GM12878 (cell line): ENCODE data around the gene PALLD. TPM values are rescaled to one million over a fixed set of nuclear protein-coding genes. Genes with fewer than 3 reads are reported as not detected.

Experiments
- ATAC-seq: fragments of 200-7000 bp; cut with Tn5 transposase; 3 replicates; pipeline ENCODE4 v1.9.1; 2020; ENCODE audit warnings: mild to moderate bottlenecking, moderate library complexity
- BruUV-seq: library from RNA; stranded (reverse); fragments of 400-500 nt; replicated peaks from 2 replicates; lab custom pipeline; 2021; lab: Mats Ljungman, UMichigan
- CTCF ChIA-PET: fragments of 300-600 bp; sonication (Branson Sonifier 250); formaldehyde crosslinking; extraction: SDS; loops from one replicate; lab custom pipeline; 2021; ENCODE audit warnings: inconsistent platforms; lab: Yijun Ruan, JAX
- POLR2A ChIA-PET: fragments of 350-600 bp; formaldehyde crosslinking; extraction: SDS; loops from one replicate; lab custom pipeline; 2021; ENCODE audit warnings: inconsistent platforms; lab: Charles Lee
- RAD21 ChIA-PET: fragments of 300-600 bp; sonication (Branson Sonifier 250); formaldehyde crosslinking; loops from one replicate; lab custom pipeline; 2023; ENCODE audit warnings: antibody characterized with exemption; ENCODE audit not compliant: unreplicated experiment; lab: Charles Lee
- SMC1A ChIA-PET: fragments of 300-600 bp; sonication (Branson Sonifier 250); formaldehyde crosslinking; loops from one replicate; lab custom pipeline; 2023; ENCODE audit not compliant: unreplicated experiment, uncharacterized antibody; lab: Charles Lee
- DNase-seq: peaks from one replicate; pipeline ENCODE4 v3.0.0-alpha.2; 2011; ENCODE audit warnings: low read depth, low spot score
- FAIRE-seq: peaks from 3 replicates; lab custom pipeline; 2011; peaks lifted over from hg19 to GRCh38; lab: Jason Lieb, UNC
- H2AFZ ChIP-seq: 2 replicates; pipeline ENCODE4 v1.6.0; 2011; ENCODE audit warnings: low read depth, low read length, control low read depth; ENCODE audit not compliant: control insufficient read depth
- H3K27ac ChIP-seq: 2 replicates; pipeline ENCODE4 v1.5.1; 2011; ENCODE audit warnings: control low read depth; ENCODE audit not compliant: control insufficient read depth, insufficient read depth
- H3K27me3 ChIP-seq, 2 experiments: replicated peaks in 1 of 2; 2 replicates each; pipeline versions ENCODE4 v1.6.0 to v1.6.1; 2011; ENCODE audit warnings: low read length in 1 of 2; ENCODE audit not compliant: control insufficient read depth in 2 of 2, insufficient read depth in 2 of 2
- H3K36me3 ChIP-seq, 2 experiments: 2 replicates each; pipeline ENCODE4 v1.5.1; 2011; ENCODE audit warnings: low read length in 1 of 2; ENCODE audit not compliant: control insufficient read depth in 2 of 2, insufficient read depth in 2 of 2
- H3K4me1 ChIP-seq: 2 replicates; pipeline ENCODE4 v1.6.1; 2011; ENCODE audit warnings: mild to moderate bottlenecking, low read length, moderate library complexity, mixed read lengths; ENCODE audit not compliant: control insufficient read depth, insufficient read depth
- H3K4me2 ChIP-seq: 2 replicates; pipeline ENCODE4 v1.6.0; 2011; ENCODE audit warnings: control low read depth; ENCODE audit not compliant: control insufficient read depth, insufficient read depth
- H3K4me3 ChIP-seq: fragments of 200-600 bp; sonication (generic); 2 replicates; pipeline ENCODE4 v1.5.1; 2016
- H3K79me2 ChIP-seq: 2 replicates; pipeline ENCODE4 v1.6.0; 2011; ENCODE audit warnings: low read length; ENCODE audit not compliant: control insufficient read depth, insufficient read depth
- H3K9ac ChIP-seq: 2 replicates; pipeline ENCODE4 v1.8.0; 2011; ENCODE audit warnings: low read length, control low read depth, mixed read lengths; ENCODE audit not compliant: control insufficient read depth, insufficient read depth
- H3K9me3 ChIP-seq: replicated peaks from 3 replicates; pipeline ENCODE4 v1.5.1; 2011; ENCODE audit warnings: mild to moderate bottlenecking, low read length; ENCODE audit not compliant: control insufficient read depth, insufficient read depth
- H4K20me1 ChIP-seq: 2 replicates; pipeline ENCODE4 v1.6.0; 2011; ENCODE audit not compliant: control insufficient read depth, insufficient read depth
- ESRRA ChIP-seq: IDR thresholded peaks from 2 replicates; pipeline ENCODE4 v1.6.1; 2012; ENCODE audit warnings: mild to moderate bottlenecking, low read length, improper control_type of control experiment
- EZH2 ChIP-seq: IDR thresholded peaks from 2 replicates; pipeline ENCODE4 v1.6.1; 2012; ENCODE audit warnings: low read depth, mild to moderate bottlenecking, control low read depth, inconsistent platforms, low read length, borderline replicate concordance; ENCODE audit not compliant: control insufficient read depth
- KLF5 ChIP-seq: fragments of 450-650 bp; IDR thresholded peaks from 2 replicates; pipeline ENCODE4 v1.6.1; 2014; ENCODE audit warnings: mild to moderate bottlenecking; ENCODE audit not compliant: partially characterized antibody
- MEF2A ChIP-seq: IDR thresholded peaks from 2 replicates; pipeline ENCODE4 v1.6.1; 2011; ENCODE audit warnings: low read depth, mild to moderate bottlenecking, low read length, moderate library complexity; ENCODE audit not compliant: insufficient read depth
- MEF2B ChIP-seq: fragments of 450-650 bp; IDR thresholded peaks from 2 replicates; pipeline ENCODE4 v1.6.1; 2018; ENCODE audit warnings: mild to moderate bottlenecking, moderate library complexity; ENCODE audit not compliant: partially characterized antibody, poor library complexity, severe bottlenecking
- MTA2 ChIP-seq: fragments of 450-650 bp; IDR thresholded peaks from 2 replicates; pipeline ENCODE4 v1.6.1; 2016; ENCODE audit warnings: low read depth, mild to moderate bottlenecking, moderate library complexity
- NFYB ChIP-seq: IDR thresholded peaks from 2 replicates; pipeline ENCODE4 v1.6.1; 2011; ENCODE audit warnings: low read depth, mild to moderate bottlenecking, low read length, improper control_type of control experiment, moderate library complexity; ENCODE audit not compliant: insufficient read depth
- POLR2A ChIP-seq: IDR thresholded peaks from 2 replicates; pipeline ENCODE4 v1.6.1; 2011; ENCODE audit warnings: low read depth, mild to moderate bottlenecking, low read length
- RELA ChIP-seq: fragments of 450-650 bp; IDR thresholded peaks from 2 replicates; pipeline ENCODE4 v1.8.0; 2014; ENCODE audit warnings: borderline replicate concordance; ENCODE audit not compliant: partially characterized antibody
- TCF3 ChIP-seq: IDR thresholded peaks from 2 replicates; pipeline ENCODE4 v1.6.1; 2012; ENCODE audit warnings: low read depth, mild to moderate bottlenecking, low read length, borderline replicate concordance; ENCODE audit not compliant: insufficient read depth
- WGBS: methylation state at CpG from one replicate; pipeline ENCODE4 v1.1.6; 2016; ENCODE audit warnings: low lambda C conversion rate; ENCODE audit not compliant: insufficient replicate concordance, insufficient coverage; ENCODE audit errors: missing lambda C conversion rate; 5-methylcytosine and 5-hydroxymethylcytosine counted together
- in situ Hi-C: fragments of 300-500 bp; cut with MboI; formaldehyde crosslinking; loops from 9 replicates; pipeline ENCODE4 v1.14.3; 2018; ENCODE audit warnings: mixed read lengths
- intact Hi-C: fragments of 100-400 bp; cut with micrococcal nuclease; formaldehyde crosslinking; loops from one replicate; pipeline ENCODE4 v1.14.2; 2022; ENCODE audit not compliant: unreplicated experiment
- polyA plus RNA-seq, 11 experiments: library from polyadenylated mRNA; depleted of rRNA in 4 of 11; unstranded in 6 of 11; stranded (reverse) in 5 of 11; fragments of >200 nt; fragmentation: Nextera tagmentation in 4 of 11; fragmentation: Illumina TruSeq in 1 of 11; extraction: Ambion mirVana in 4 of 11; extraction: Trizol in 1 of 11; gene quantifications; 1 replicate in 1 of 11; 2 replicates in 10 of 11; pipeline versions ENCODE4 v1.2.1 to v1.2.3, GENCODE V29; 2011 to 2016; ENCODE audit warnings: inconsistent platforms in 2 of 11, missing spikeins in 2 of 11, low read depth in 1 of 11
- total RNA-seq, 4 experiments: library from RNA; depleted of rRNA in 3 of 4; stranded (reverse); fragments of >200 nt in 3 of 4; fragmentation: Illumina TruSeq in 1 of 4; extraction: Trizol in 1 of 4; gene quantifications; 2 replicates each; pipeline versions ENCODE4 v1.2.1 to v1.2.3, GENCODE V29; 2013 to 2021
- TF ChIP-seq, protein P1 (sequence below): IDR thresholded peaks from 2 replicates; pipeline ENCODE4 v1.6.1; 2011; ENCODE audit warnings: borderline replicate concordance, low read depth, mild to moderate bottlenecking, moderate library complexity, low read length; ENCODE audit not compliant: insufficient read depth, poor library complexity, severe bottlenecking
- TF ChIP-seq, protein P2 (sequence below): fragments of 450-650 bp; IDR thresholded peaks from 2 replicates; pipeline ENCODE4 v1.6.1; 2016; ENCODE audit warnings: mild to moderate bottlenecking
- TF ChIP-seq, protein P3 (sequence below): fragments of 150-350 bp; IDR thresholded peaks from 2 replicates; pipeline ENCODE4 v1.6.1; 2016; ENCODE audit warnings: low read depth, low read length

PALLD gene
- total and polyA plus RNA-seq, 10 of the 15 experiments (the other 5 are each of a cell fraction or from before 2014, with no cell fraction given), result 1.0 to 7.7 (median 1.7) TPM

DNA sequence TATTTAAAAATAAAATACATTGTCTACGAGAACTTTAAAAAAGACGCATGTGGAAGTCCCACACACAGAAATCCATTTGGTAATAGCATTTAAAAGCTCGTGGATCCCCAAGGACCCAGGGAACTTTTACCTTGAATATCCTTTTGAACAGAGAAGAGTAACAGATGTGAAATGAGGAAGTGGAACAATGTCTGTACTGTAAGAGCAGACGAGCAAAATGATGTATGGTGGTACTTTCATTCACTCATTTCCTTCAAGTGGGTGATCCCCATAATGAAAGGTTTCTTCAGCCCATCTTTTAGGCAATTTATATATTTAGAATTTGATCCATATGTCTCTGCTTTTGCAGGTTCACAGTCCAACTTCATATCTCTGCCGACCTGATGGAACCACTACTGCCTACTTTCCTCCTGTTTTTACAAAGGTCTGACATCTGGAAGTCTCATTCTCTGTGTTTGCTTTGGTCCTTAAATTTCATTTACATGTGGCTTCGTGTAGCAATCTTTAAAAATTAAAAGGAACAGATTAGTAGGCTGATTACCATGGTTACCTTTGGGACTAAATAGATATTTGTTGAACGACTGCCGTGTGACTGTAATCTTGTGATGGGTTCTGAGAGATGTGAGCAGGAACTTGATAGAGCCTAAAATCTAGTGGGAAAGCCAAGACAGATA lies 188.4 kb downstream of the PALLD start (continued):
- TF ChIP-seq, protein P1, sequence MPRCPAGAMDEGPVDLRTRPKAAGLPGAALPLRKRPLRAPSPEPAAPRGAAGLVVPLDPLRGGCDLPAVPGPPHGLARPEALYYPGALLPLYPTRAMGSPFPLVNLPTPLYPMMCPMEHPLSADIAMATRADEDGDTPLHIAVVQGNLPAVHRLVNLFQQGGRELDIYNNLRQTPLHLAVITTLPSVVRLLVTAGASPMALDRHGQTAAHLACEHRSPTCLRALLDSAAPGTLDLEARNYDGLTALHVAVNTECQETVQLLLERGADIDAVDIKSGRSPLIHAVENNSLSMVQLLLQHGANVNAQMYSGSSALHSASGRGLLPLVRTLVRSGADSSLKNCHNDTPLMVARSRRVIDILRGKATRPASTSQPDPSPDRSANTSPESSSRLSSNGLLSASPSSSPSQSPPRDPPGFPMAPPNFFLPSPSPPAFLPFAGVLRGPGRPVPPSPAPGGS, result no peak
- no peak for TF ChIP-seq KLF5
- peak; percentile 62 for TF ChIP-seq MEF2B
- TF ChIP-seq, protein P2, sequence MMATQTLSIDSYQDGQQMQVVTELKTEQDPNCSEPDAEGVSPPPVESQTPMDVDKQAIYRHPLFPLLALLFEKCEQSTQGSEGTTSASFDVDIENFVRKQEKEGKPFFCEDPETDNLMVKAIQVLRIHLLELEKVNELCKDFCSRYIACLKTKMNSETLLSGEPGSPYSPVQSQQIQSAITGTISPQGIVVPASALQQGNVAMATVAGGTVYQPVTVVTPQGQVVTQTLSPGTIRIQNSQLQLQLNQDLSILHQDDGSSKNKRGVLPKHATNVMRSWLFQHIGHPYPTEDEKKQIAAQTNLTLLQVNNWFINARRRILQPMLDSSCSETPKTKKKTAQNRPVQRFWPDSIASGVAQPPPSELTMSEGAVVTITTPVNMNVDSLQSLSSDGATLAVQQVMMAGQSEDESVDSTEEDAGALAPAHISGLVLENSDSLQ, result peak; percentile 45; the same call in 1 of the 2 replicates
- TF ChIP-seq, all 136 proteins: peak for 14

DNA sequence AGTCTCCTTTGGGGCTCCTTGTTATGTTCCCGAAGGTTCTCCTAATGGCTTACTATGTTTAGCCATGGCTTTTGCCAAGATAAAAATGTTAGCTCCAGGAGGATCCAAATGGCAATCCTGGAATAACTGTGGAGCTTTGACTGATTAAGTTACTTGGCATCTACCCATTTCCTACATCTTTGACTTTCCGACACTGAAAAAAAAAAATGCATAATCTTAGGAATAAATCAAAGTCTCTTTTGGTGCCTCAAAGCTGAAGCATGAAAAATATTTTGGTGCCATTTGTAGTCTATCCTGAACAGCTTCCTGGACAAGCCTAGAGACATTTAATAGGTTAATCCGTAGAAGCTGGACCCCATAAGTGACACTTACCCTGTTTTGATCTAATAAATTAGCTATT lies 191.7 kb downstream of the PALLD start:
- POLR2A ChIA-PET, result no interaction called here
- Histone ChIP-seq H3K4me3 (no peak overlapping the region), H3K4me2 (no peak overlapping the region)
- intact Hi-C loops, result no loop called here
- TF ChIP-seq, protein P3, sequence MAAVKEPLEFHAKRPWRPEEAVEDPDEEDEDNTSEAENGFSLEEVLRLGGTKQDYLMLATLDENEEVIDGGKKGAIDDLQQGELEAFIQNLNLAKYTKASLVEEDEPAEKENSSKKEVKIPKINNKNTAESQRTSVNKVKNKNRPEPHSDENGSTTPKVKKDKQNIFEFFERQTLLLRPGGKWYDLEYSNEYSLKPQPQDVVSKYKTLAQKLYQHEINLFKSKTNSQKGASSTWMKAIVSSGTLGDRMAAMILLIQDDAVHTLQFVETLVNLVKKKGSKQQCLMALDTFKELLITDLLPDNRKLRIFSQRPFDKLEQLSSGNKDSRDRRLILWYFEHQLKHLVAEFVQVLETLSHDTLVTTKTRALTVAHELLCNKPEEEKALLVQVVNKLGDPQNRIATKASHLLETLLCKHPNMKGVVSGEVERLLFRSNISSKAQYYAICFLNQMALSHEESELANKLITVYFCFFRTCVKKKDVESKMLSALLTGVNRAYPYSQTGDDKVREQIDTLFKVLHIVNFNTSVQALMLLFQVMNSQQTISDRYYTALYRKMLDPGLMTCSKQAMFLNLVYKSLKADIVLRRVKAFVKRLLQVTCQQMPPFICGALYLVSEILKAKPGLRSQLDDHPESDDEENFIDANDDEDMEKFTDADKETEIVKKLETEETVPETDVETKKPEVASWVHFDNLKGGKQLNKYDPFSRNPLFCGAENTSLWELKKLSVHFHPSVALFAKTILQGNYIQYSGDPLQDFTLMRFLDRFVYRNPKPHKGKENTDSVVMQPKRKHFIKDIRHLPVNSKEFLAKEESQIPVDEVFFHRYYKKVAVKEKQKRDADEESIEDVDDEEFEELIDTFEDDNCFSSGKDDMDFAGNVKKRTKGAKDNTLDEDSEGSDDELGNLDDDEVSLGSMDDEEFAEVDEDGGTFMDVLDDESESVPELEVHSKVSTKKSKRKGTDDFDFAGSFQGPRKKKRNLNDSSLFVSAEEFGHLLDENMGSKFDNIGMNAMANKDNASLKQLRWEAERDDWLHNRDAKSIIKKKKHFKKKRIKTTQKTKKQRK, result no peak
- TF ChIP-seq MEF2A, result no peak
- TF ChIP-seq EZH2, result no peak
- TF ChIP-seq RELA, result no peak
- TF ChIP-seq POLR2A, result no peak
- TF ChIP-seq TCF3, result no peak
- no peak for TF ChIP-seq MTA2
- TF ChIP-seq ESRRA, result no peak
- TF ChIP-seq NFYB, result no peak
- TF ChIP-seq MEF2B, result no peak
- TF ChIP-seq, all 136 proteins: peak for 0
- CTCF ChIA-PET, result interaction anchor here (0.6 to 1.2 kb wide), 2 partner anchors 12 to 508 kb away, joined by 3 read pairs; no protein-coding TSS in a partner anchor
- no peak for FAIRE-seq
- Histone ChIP-seq H3K4me1 (no peaks in the 10 kb centered on the region), H3K9me3 (no peaks in the 10 kb centered on the region), H3K27ac (no peak overlapping the region), H4K20me1 (no peaks in the 10 kb centered on the region), H3K36me3 (no peaks in the 10 kb centered on the region), H3K79me2 (no peaks in the 10 kb centered on the region), H2AFZ (no peak overlapping the region), H3K9ac (no peak overlapping the region), H3K27me3 (no peaks in the 10 kb centered on the region)
- no TSS peak for BruUV-seq
- WGBS, result 47% methylated on average over 3 of the region's 3 CpGs
- no peak for DNase-seq
- SMC1A ChIA-PET, result interaction anchor here (1.0 kb wide), 1 partner anchor 15 kb away, joined by 3 read pairs; no protein-coding TSS in a partner anchor
- in situ Hi-C loops, result no loop called here
- RAD21 ChIA-PET, result interaction anchor here (1.2 to 1.3 kb wide), 2 partner anchors 12 to 22 kb away, joined by 3 to 4 read pairs; no protein-coding TSS in a partner anchor
- ATAC-seq, result no peak
